HG03060 (cell line): Measurements from ENCODE around the gene TBC1D8.

Source experiments
- ATAC-seq: cut with Tn5 transposase; IDR thresholded peaks from one replicate; pipeline ENCODE4 v1.9.1; 2021; ENCODE audit warnings: low read depth, moderate number of reproducible peaks; ENCODE audit not compliant: unreplicated experiment

Gene TBC1D8

GRCh38 chr2:100984892-100985307 lies 166.3 kb downstream of the TBC1D8 start:
- ATAC-seq = no peak

DNA sequence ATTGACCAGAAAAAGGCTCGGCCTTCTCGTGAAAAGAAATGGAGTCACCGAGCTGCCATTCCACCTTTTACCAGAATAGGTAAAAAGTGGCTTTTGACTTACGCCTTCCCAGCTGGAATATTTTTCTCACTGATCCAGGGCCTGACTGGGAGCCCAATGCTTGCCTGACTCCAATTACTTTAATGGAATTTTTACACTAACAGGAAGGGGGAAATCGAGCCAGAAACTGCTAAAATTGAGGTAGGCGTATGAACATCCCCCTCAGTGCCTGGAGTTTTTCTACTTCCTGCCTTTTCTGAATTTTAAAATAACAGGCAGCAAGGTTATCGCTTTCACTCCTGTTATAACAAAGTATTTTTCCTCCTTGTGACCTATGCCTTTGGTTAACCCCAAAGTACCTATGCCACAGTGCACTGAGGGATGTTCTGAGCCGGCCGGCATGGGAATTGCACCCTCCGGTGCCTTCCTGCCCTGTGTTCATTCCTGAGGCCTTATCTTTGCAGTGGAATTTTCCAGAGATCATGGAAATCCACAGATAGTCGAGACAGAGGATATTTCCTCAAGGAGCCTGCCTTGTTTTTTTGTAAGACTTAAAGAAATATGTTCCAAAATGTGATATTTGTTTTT lies 167.4 kb downstream of the TBC1D8 start:
- no peak for ATAC-seq

- ATAC-seq = no peak
These were observed 168.0 kb downstream of the TBC1D8 start for GRCh38 chr2:100983201-100983600.

GRCh38 chr2:100982431-100982861 lies 168.7 kb downstream of the TBC1D8 start:
- no peak for ATAC-seq

DNA sequence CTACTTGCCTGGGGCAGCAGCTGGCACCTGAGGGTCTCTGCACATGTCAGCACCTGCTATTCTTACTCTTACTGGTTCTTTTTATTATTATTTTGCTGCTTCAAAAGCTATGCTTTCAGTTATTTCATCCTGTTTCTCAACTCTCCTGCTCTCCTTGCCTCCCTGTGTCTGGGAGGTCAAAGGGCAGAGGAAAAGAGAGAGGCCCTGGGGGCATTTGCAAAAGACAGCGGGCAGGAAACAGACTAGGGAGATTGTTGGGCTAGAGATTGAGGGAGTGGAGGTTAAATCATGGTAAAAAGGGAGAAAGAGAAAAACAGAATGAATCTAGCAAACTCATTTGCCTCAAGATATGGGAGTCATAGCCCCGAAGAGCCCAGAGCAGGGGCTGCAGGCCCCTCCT lies 170.2 kb downstream of the TBC1D8 start:
- no peak for ATAC-seq

DNA sequence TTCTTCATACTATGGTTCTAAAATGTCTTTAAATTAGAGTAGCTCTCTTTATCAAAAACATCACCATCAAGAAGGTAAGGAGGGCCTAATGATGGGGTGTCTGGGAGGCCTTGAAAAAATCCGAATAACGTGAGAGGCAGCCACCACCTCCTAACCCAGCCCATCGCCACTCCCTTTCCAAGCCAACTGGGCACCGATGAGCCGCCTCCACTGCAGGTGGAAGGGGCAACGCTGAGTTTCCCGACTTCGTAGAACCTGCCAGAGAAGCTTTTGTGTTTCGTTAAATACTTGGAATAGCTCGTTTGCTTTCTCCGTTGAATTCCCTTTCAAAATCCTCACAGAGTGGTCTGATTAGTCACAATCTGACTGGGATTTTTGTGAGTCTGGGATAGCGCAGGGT lies 171.1 kb downstream of the TBC1D8 start:
- no peak for ATAC-seq

DNA sequence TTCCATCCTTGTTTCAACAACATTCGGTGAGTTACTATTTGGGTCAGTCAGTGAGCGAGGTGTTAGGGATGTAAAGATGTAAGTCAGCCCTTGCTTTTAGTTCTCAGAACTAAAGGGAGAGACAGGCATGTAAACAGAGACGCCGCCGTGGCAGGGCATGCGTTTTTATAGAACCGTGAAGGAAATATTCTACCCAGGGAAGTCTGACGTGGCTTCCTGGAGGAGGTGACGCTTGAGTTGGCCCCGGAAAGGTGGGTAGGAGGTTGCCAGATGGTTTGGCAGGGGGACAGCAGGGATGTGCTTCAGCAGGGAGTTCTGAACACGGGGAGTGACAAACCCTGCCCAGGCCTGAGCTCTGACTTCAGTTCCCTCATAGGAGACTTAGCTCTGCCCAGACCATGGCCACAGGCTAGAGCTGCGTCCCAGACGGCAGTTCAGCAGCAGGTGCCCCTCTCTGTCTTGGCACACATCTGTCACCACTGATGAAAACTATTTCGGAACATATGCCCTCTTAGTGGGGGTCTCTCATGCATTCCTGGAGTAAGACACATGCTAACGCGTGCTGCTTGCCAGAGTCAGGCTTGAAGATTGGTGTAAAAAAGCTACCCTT lies 172.5 kb downstream of the TBC1D8 start:
- no peak for ATAC-seq

DNA sequence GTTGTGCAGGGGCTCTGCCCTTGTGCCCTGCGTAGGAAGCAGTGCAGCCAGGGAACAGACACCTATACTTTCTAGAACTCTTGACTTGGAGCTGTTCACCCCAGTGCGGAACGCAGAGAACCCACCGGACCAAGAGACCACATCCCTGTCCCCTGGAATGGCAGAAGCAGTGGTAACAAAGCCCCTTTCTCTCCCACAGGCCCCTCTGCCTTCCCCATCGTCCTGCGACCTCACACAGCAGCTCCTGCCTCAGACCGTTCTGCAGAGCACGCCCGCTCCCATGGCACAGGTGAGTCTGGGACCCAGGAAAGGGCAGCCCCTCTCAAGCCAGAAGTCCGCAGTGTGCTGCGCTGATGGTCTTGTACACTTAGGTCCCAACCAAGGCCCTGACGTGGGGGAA lies 173.7 kb downstream of the TBC1D8 start:
- ATAC-seq = no peak

GRCh38 chr2:100976645-100977391 lies 174.4 kb downstream of the TBC1D8 start:
- peak; percentile 72 for ATAC-seq

- no peak for ATAC-seq
These were observed 175.1 kb downstream of the TBC1D8 start for GRCh38 chr2:100976061-100976460.

DNA sequence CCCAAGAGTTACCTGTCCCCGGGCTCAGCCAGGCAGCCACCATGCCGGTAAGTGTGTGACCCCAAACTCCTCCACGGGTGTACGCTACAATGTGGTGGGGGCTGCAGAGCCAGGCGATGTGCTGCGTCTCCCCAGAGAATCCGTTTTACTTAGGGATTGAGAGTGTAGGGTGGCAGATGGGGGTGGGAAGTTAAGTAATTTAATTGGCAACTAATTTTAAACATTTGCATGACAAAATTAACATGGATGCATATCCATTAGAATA lies 175.7 kb downstream of the TBC1D8 start:
- no peak for ATAC-seq

GRCh38 chr2:100974712-100975520 lies 176.3 kb downstream of the TBC1D8 start:
- no peak for ATAC-seq

- ATAC-seq = no peak
These were observed 178.7 kb downstream of the TBC1D8 start for GRCh38 chr2:100972452-100972851.

- ATAC-seq = no peak
These were observed 180.0 kb downstream of the TBC1D8 start for GRCh38 chr2:100971221-100971620.

DNA sequence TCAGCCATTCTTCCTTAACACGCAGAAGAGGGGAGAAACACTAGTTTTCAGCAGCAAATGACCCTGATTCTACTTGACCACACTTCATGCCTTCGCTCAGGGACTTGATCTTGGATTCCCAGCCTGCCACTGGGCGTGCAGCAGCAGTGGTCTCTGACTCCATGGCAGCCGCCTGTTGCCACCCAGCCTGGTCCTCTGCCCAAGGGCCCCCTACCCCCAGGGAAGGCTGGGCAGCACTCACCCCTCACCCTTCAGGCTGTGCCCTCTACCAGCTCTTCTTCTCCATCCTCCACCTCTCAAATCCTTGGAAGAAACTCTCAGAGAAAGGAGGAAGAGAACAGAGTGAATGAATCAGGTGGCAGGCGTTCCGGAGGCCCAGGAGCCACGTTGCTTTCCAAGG lies 181.2 kb downstream of the TBC1D8 start:
- no peak for ATAC-seq

GRCh38 chr2:100968146-100969145 lies 182.7 kb downstream of the TBC1D8 start:
- ATAC-seq = no peak

GRCh38 chr2:100967716-100968115 lies 183.5 kb downstream of the TBC1D8 start:
- no peak for ATAC-seq

DNA sequence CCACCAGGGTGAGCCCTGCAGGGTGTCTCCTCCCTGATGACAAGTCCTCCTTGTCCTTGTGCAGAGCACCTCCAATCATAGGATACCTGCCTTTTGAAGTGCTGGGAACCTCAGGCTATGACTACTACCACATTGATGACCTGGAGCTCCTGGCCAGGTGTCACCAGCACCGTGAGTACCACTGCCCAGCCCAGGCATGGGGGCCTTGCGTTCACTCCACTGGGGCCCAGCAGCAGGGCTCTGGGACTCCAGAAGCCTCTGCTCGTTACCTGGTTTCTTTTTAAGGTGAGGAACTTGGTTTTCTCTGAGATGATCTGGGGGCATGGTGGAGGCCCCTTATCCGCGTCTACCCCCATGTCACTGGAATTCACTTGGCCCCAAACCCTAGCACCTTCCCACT lies 185.6 kb downstream of the TBC1D8 start:
- ATAC-seq = no peak

- ATAC-seq = no peak
These were observed 186.5 kb downstream of the TBC1D8 start for GRCh38 chr2:100964681-100965169.

GRCh38 chr2:100964222-100964621 lies 187.0 kb downstream of the TBC1D8 start:
- ATAC-seq = no peak
